GM19238 (cell line): ENCODE data around the gene FCSK.
"Not testable (repeated sequence)": the region's sequence is repeated elsewhere in the genome, so short reads cannot be mapped to it uniquely, and the experiment has no call there.

Experiments
- DNase-seq: peaks from one replicate; pipeline ENCODE4 v3.0.0; 2011; ENCODE audit warnings: low spot score; ENCODE audit not compliant: insufficient read length

FCSK gene

GRCh38 chr16:70430667-70431536 is 23.5 kb upstream of the FCSK start:
- DNase-seq = no peak

- no peak for DNase-seq
Measured at GRCh38 chr16:70432356-70432722, 22.1 kb upstream of the FCSK start.

- no peak for DNase-seq
Measured at GRCh38 chr16:70432723-70433457, 21.5 kb upstream of the FCSK start.

GRCh38 chr16:70433458-70434103 is 20.8 kb upstream of the FCSK start:
- DNase-seq = no peak

GRCh38 chr16:70434484-70435260 is 19.7 kb upstream of the FCSK start:
- no peak for DNase-seq

- no peak for DNase-seq
Measured at GRCh38 chr16:70437017-70437581, 17.3 kb upstream of the FCSK start.

GRCh38 chr16:70437582-70438557 is 16.5 kb upstream of the FCSK start:
- no peak for DNase-seq

- no peak for DNase-seq
Measured at GRCh38 chr16:70438585-70438968, 15.8 kb upstream of the FCSK start.

GRCh38 chr16:70438969-70439862 is 15.2 kb upstream of the FCSK start, which contains the start of gene ST3GAL2:
Gene ST3GAL2 (minus strand): TSS chr16:70439100. CDS start chr16:70398530, 40,570 bp downstream.
- peak; percentile 94 for DNase-seq

- DNase-seq = no peak
Measured at GRCh38 chr16:70440009-70440692, 14.2 kb upstream of the FCSK start.

GRCh38 chr16:70441406-70441990 is 12.9 kb upstream of the FCSK start:
- no peak for DNase-seq

GRCh38 chr16:70442344-70442743 is 12.1 kb upstream of the FCSK start:
- DNase-seq = no peak

GRCh38 chr16:70444249-70445063 is 9.9 kb upstream of the FCSK start:
- no peak for DNase-seq

- DNase-seq = no peak
Measured at GRCh38 chr16:70448075-70448474, 6.3 kb upstream of the FCSK start.

GRCh38 chr16:70450142-70451003 is 4.0 kb upstream of the FCSK start:
- DNase-seq = not testable (repeated sequence)

- DNase-seq = not testable (repeated sequence)
Measured at GRCh38 chr16:70451004-70451340, 3.4 kb upstream of the FCSK start.
